Measurements from ENCODE around the gene MYO1H. TPM values are rescaled to one million over a fixed set of nuclear protein-coding genes. Genes with fewer than 3 reads are reported as not detected.
A peak's percentile ranks its signal among the peaks of the same experiment; 100 is the strongest.
"Not testable (repeated sequence)": the region's sequence is repeated elsewhere in the genome, so short reads cannot be mapped to it uniquely, and the experiment has no call there.

The MYO1H gene
- total RNA-seq, 2 donors from 2014 or later = not detected

DNA sequence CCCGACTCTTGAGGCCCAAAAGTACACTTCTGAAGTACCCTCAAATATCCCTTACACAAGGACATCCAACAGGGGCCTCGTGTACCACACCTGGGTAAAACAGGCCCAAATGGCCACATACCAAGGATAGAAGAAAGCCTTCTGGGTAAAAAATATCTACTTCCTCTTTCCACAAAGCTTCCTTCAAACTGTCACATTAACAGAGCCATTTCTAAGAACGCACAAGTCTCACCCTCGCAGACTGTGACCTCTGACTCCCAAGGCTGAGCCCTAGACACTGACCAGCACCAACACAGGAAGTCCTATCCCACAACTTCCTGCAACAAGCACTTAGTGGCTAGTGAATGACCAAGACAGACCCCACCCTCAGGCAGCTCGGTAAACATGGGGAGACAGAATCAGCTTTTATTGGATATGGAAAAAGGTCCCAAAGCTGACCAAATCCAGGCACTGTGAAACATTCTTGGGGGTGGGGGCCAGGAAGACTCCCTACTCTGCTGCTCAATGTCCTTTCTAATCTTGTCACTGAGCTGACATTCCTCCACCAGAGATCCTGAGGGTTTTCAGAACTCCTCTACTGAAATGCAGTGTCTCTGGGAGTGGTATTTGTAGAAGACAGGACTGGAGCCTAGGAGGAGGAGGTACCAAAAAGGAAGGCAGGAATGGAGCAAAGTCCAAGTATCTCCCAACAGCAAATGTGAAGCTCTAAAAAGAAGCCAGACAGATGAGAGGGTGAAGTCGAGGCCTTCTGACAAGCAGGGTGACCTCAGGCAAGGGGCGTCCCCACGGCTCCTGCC lies 113.5 kb downstream of the MYO1H start:
- H3K9me3 Mint-ChIP-seq = no peaks in the 10 kb centered on the region
- peaks cover 42% of the 10 kb centered on the region for H3K4me1 Mint-ChIP-seq
- peak overlapping the region; percentile 7 for H3K4me3 Mint-ChIP-seq
- no peak for ATAC-seq (replicated peaks)
- no peaks in the 10 kb centered on the region for H3K27me3 Mint-ChIP-seq
- H3K36me3 Mint-ChIP-seq (ENCODE audit: low read depth) = peaks cover 68% of the 10 kb centered on the region
- peak overlapping the region; percentile 75 for H3K27ac Mint-ChIP-seq

DNA sequence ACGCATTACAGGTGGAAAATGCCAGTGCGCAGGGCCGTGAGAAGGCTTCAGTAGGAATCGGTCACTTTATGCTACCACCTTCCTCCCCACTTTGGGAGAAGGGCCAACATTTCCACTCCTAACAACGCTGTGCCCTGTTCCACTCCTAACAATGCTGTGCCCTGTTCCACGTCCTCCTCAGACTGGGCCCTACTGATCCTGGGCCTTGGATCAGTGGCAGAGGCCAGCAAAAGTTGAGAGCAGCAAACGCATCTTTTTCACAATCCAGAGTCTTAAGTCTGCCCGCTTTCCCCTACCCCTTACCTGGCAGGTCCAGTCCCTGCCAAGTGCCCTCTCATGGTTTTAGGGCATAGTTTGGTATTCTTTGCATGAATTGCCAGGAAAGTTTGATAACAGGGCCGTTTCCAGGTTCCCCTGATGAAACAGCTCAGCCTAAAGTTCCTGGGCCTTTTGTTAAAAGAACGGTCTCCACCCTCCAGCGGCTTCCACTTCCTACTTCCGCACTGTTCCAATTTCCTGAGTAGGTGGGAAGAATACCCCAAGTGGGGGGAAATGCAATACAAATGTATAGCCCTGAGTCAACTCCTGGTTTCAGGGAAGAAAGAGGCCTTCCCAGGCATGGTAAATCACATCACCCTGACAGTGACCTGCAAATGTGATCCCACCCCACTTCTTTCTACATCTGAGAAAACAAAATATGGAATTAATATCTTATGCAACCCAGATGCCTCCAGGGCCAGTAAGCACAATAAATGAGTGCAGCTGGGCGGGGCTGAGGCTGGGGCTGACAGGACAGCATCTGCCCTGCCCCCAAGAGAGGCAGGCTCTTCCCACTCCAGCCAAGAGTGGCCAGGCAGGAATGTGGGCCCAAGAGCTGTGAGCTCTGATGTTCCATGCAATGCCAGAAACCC lies 114.4 kb downstream of the MYO1H start:
- Mint-ChIP-seq H3K36me3 (ENCODE audit: low read depth) (peaks cover 65% of the 10 kb centered on the region), H3K4me3 (peak overlapping the region; percentile 46), H3K27me3 (no peaks in the 10 kb centered on the region), H3K4me1 (peaks cover 42% of the 10 kb centered on the region), H3K9me3 (no peaks in the 10 kb centered on the region), H3K27ac (peak overlapping the region; percentile 75)
- no peak for ATAC-seq (replicated peaks)

DNA sequence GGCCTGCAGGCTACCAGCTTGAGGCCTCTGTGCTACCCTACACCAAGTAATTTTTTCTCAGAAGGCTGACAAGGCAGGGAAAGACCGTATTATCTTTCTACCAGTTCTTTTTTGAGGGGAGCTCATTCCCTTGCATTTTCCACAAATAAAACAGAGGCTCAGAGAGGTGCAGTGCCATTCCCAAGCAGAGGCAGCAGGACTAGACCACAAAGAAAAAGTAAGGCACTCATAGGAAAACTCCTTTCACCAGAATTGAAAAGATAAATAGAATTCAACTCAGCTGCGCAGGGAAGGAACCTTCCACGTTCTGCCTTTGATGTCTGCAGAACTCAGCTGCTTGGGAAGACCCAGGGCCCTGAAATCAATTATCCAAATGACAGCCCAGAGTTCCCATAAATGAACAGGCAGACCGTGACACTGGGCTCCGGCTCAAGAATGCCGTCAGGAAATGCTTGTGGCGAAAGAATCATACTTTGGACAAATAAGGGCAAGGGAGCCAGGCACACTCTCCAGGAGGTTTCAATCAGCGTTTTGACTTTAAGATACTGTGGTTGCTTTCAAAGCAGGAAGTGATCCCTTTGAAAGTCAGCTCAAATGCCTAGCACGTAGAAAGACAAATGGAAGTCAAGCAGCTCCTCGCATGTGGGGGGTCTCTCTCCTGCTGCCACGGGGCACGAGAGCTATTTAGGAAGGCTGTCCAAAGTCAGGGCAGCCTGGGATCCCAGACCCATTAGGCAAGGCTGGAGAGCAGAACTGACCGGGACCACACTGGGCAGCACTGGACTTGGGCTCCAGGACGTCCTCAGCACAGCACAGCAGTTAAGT lies 115.4 kb downstream of the MYO1H start:
- Mint-ChIP-seq H3K4me1 (peaks cover 41% of the 10 kb centered on the region), H3K27me3 (no peaks in the 10 kb centered on the region), H3K4me3 (peak overlapping the region; percentile 46), H3K9me3 (no peaks in the 10 kb centered on the region), H3K36me3 (ENCODE audit: low read depth) (peaks cover 65% of the 10 kb centered on the region), H3K27ac (peak overlapping the region; percentile 84)
- peak; percentile 52 for ATAC-seq (replicated peaks)

DNA sequence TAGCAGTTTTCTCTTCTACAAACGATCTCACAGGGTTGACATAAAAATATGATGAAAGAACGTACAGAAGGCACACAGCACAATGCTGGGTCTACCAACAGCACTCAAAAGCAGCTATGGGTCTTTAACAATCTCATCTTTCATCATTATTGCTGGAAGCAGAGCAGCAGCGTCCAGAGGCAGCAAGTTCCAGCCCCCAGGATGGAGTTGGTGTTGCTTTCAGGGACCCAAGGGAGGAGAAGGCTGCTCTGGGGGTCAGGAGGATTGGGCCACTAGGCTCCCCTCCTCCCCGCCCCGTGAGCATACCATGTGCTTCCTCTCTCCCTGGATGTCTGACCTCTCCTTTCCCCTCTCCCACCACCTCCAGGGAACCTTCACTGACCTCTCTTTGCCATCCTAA lies 116.1 kb downstream of the MYO1H start:
- Mint-ChIP-seq H3K27ac (peak overlapping the region; percentile 84), H3K9me3 (no peaks in the 10 kb centered on the region), H3K36me3 (ENCODE audit: low read depth) (peaks cover 65% of the 10 kb centered on the region), H3K4me3 (peak overlapping the region; percentile 46), H3K4me1 (peaks cover 37% of the 10 kb centered on the region), H3K27me3 (no peaks in the 10 kb centered on the region)
- ATAC-seq (replicated peaks) = no peak

DNA sequence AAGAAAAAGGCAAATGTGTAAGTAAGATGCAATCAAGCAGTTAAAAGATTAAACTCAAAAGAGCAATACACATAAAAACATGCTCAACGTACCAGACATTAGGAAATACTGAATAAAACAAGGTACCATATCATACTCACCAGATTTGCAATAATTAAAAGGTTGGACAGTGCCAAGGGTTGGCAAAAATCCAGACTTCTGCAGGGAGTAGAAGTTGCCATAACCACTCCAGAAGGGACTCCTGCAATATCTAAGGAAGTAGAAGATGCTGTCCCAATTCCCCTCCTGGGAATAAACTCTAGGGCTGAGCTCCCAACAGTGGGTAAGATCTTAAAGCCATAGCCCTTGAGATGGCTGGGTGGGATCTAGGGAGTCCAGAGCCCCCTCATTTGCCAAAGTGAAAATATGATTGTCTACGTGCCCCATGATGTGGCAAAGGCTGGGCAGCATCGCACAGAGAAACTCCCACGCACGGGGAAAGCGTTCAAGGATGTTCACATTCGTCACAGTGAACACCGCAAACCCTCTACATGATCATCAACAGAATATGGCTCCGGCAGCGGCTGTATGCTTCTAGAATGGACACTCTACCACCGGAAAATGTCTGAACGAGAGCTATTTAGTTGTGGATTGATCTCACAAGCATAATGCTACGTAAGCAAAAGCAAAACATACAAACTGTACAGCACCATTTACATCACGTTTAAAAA lies 117.1 kb downstream of the MYO1H start:
- Mint-ChIP-seq H3K4me3 (no peak overlapping the region), H3K9me3 (no peaks in the 10 kb centered on the region), H3K36me3 (ENCODE audit: low read depth) (peaks cover 60% of the 10 kb centered on the region), H3K27ac (peak overlapping the region; percentile 84), H3K4me1 (peaks cover 28% of the 10 kb centered on the region), H3K27me3 (no peaks in the 10 kb centered on the region)
- ATAC-seq (replicated peaks) = no peak

DNA sequence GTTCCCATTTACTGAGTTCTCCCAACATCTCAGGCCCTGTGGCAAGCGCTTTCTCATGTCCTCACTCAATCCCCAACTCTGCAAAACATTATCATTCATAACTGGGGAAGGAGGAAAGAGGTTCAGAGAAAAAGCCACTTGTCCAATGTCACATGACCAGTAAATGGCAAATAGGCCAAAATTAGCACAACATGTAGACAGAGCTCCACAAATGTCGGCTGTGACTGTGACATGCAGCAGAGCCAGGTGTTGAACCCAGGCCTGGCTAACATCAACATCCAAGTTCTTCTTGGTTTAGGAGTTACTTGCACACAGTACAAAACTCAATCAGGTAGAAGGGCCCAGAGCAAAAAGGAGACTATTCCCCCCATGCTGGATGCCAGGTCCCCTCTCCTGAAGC lies 118.6 kb downstream of the MYO1H start:
- H3K27me3 Mint-ChIP-seq = no peaks in the 10 kb centered on the region
- no peaks in the 10 kb centered on the region for H3K9me3 Mint-ChIP-seq
- no peak overlapping the region for H3K27ac Mint-ChIP-seq
- ATAC-seq (replicated peaks) = no peak
- H3K36me3 Mint-ChIP-seq (ENCODE audit: low read depth) = peaks cover 61% of the 10 kb centered on the region
- no peak overlapping the region for H3K4me3 Mint-ChIP-seq
- peaks cover 36% of the 10 kb centered on the region for H3K4me1 Mint-ChIP-seq

DNA sequence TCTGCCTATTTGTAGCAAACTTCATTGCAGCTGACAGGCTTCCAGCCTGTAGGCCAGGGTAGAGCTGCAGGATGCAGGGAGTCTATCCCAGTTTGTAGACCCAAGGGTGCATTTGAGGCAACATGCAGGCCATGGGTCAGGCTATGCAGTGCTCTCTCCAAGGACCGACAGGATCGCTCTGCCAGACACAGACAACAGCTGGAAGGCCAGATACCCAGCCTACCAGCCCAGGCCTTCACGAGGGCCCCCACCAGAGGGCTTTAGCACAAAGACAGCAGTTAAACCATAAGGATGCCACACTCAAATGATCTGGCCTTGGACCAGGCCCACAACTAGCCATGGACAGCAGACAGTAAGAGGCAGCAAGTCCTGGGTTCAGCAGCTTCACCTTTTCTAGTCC lies 119.1 kb downstream of the MYO1H start:
- H3K9me3 Mint-ChIP-seq = no peaks in the 10 kb centered on the region
- H3K36me3 Mint-ChIP-seq (ENCODE audit: low read depth) = peaks cover 61% of the 10 kb centered on the region
- H3K4me3 Mint-ChIP-seq = no peak overlapping the region
- H3K4me1 Mint-ChIP-seq = peaks cover 36% of the 10 kb centered on the region
- H3K27me3 Mint-ChIP-seq = no peaks in the 10 kb centered on the region
- no peak overlapping the region for H3K27ac Mint-ChIP-seq
- no peak for ATAC-seq (replicated peaks)

DNA sequence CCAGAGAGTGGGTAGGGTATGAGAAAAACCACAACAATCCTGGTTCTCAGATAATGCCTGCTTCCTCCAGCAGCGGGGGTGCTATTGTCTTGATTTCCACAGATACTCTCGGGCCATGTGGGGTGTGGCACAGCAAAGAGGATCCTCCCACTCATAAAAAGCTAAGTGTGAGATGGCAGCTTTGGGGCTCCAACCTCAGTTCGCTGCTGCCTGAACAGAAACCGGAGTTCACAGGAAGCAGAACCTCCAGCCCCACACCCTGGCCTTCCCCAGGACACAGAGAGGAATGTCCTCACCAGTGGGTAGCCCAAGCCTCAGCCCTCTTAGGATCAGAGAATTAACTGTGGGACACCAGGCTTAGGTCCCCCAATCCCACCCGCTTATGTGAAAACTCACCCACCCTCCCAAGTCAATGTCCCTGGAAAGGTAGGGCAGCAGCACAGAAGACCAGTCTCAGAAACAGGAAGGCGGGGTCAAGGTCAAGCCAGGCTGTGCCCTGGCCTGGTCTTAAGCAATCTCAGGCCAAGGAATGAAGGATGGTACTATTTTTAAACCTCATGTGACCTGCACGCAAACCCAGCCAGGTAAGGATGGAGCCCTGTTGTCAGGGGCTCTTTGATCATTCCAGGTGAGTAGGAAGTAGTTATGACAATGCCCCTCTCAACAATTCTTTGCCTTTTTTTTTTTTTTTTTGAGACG lies 120.4 kb downstream of the MYO1H start:
- Mint-ChIP-seq H3K36me3 (ENCODE audit: low read depth) (peaks cover 61% of the 10 kb centered on the region), H3K27ac (no peak overlapping the region), H3K9me3 (no peaks in the 10 kb centered on the region), H3K4me3 (no peak overlapping the region), H3K4me1 (peaks cover 30% of the 10 kb centered on the region), H3K27me3 (no peaks in the 10 kb centered on the region)
- ATAC-seq (replicated peaks) = no peak

DNA sequence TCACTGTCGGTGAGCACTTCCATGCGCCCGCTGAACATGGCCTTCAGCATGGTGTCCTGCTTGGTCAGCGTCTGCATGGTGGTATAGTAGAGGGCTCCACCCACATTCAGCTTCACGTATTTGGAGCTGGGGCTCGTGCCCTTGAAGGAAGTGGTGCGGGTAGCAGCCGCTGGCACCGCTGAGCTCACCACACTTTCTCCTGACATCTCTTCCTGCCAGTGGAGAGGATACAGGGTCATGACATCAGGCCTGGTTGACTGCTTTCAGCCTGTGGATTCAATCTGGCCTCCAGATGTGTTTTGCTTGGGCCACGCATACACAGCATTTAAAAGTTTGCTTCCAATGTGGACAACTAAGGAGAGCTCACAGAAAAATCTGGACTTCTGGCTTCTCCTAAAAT lies 121.8 kb downstream of the MYO1H start:
- no peak for ATAC-seq (replicated peaks)
- no peak overlapping the region for H3K27ac Mint-ChIP-seq

DNA sequence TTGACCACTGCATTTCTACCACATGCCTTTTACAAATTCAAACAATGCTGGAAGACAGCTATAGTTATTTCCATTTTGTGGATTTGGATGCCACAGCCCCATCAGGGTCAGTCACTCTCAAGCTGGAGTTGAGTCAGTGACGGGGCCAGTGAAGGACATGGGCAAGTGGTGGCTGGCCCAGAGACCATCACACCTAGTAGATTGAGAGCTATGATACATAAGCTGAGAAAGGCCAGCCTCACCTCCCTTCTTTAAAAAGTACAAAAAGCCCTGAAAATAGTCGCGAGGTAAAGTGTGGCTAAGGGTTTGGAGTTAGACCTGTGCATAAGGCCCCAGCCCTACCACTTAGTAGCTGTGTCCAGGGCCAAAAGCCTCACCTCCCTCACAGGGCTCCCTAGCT lies 125.3 kb downstream of the MYO1H start:
- no peak for ATAC-seq (replicated peaks)
- H3K9me3 Mint-ChIP-seq = no peaks in the 10 kb centered on the region
- peaks cover 21% of the 10 kb centered on the region for H3K4me1 Mint-ChIP-seq
- H3K4me3 Mint-ChIP-seq = no peak overlapping the region
- no peaks in the 10 kb centered on the region for H3K27me3 Mint-ChIP-seq
- H3K27ac Mint-ChIP-seq = no peak overlapping the region
- H3K36me3 Mint-ChIP-seq (ENCODE audit: low read depth) = peaks cover 48% of the 10 kb centered on the region

More for the DNA sequence above, 121.8 kb downstream of the MYO1H start:
- Mint-ChIP-seq H3K36me3 (ENCODE audit: low read depth) (peaks cover 61% of the 10 kb centered on the region), H3K4me1 (peaks cover 16% of the 10 kb centered on the region), H3K27me3 (no peaks in the 10 kb centered on the region), H3K9me3 (no peaks in the 10 kb centered on the region), H3K4me3 (no peak overlapping the region)

DNA sequence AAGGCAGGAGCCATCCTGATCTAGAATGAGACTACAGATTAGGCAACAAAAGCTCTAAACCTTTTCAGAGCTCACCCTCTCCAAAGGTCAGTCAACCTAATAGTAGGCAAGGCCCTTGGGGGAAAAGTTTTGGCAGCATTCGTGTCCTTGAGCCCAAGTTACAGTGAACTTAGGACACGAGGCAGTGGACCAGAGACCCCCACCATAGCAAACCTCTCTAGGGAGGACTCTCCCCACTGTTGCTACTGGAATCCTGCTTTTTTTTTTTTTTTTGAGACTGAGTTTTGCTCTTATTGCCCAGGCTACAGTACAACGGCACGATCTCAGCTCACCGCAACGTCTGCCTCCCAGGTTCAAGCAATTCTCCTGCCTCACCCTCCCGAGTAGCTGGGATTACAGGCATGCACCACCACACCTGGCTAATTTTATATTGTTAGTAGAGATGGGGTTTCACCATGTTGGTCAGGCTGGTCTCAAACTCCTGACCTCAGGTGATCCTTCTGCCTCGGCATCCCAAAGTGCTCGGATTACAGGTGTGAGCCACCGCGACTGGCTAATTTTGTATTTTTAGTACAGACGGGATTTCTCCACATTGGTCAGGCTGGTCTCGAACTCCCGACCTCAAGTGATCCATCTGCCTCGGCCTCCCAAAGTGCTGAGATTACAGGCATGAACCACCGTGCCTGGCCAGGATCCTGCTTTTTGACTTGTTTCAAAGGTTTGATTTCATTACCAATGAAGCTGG lies 126.0 kb downstream of the MYO1H start:
- not testable (repeated sequence) for H3K4me3 Mint-ChIP-seq; H3K27ac Mint-ChIP-seq; H3K27me3 Mint-ChIP-seq; ATAC-seq (replicated peaks); H3K9me3 Mint-ChIP-seq
- peaks cover 42% of the 10 kb centered on the region for H3K36me3 Mint-ChIP-seq (ENCODE audit: low read depth)
- H3K4me1 Mint-ChIP-seq = peaks cover 21% of the 10 kb centered on the region

DNA sequence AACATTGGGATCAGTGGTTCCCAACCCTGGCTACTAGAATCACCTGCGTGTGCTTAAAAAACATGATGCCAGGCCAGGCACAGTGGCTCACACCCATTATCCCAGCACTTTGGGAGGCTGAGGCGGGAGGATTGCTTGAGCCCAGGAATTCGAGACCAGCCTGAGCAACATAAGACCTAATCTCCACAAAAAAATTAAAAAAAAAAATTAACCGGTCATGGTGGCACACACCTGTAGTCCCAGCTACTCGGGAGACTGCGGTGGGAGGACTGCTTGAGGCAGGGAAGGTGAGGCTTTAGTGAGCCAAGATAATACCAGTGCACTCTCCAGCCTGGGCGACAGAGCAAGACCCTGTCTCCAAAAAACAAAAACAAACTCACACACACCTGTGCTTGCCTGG lies 127.4 kb downstream of the MYO1H start:
- no peak overlapping the region for H3K4me3 Mint-ChIP-seq
- H3K36me3 Mint-ChIP-seq (ENCODE audit: low read depth) = peaks cover 38% of the 10 kb centered on the region
- no peak for ATAC-seq (replicated peaks)
- H3K4me1 Mint-ChIP-seq = peaks cover 28% of the 10 kb centered on the region
- H3K9me3 Mint-ChIP-seq = no peaks in the 10 kb centered on the region
- no peaks in the 10 kb centered on the region for H3K27me3 Mint-ChIP-seq
- H3K27ac Mint-ChIP-seq = no peak overlapping the region

Data from activated T-helper 17 cell treated with anti-CD3 and anti-CD28 coated beads, Interleukin-2, amount 50 U/mL, for 72 hours (primary cell).